K562 (cell line): Measurements from ENCODE around the gene SCG3. TPM values are rescaled to one million over a fixed set of nuclear protein-coding genes. Genes with fewer than 3 reads are reported as not detected.

Experiments used
- ADNP ChIP-seq: fragments of 200-800 bp; sonication (Bioruptor generic); IDR thresholded peaks from 2 replicates; pipeline ENCODE4 v1.6.1; 2016; ENCODE audit warnings: missing genetic modification characterization, missing compliant biosample characterization
- ATF4 ChIP-seq: fragments of 450-650 bp; formaldehyde crosslinking; IDR thresholded peaks from 2 replicates; pipeline ENCODE4 v1.4.0; 2022; ENCODE audit warnings: mild to moderate bottlenecking, moderate library complexity
- BACH1 ChIP-seq: fragments of 200-800 bp; sonication (Bioruptor generic); IDR thresholded peaks from 2 replicates; pipeline ENCODE4 v1.6.1; 2016; ENCODE audit warnings: missing genetic modification characterization, missing compliant biosample characterization
- CHD1 ChIP-seq: fragments of 200-600 bp; sonication (generic); IDR thresholded peaks from one replicate; pipeline ENCODE4 v1.6.1; 2012; ENCODE audit warnings: mild to moderate bottlenecking, moderate library complexity, low read length, inconsistent platforms
- CTCFL ChIP-seq: IDR thresholded peaks from 2 replicates; pipeline ENCODE4 v1.6.1; 2011; ENCODE audit warnings: borderline replicate concordance, low read depth, mild to moderate bottlenecking, moderate library complexity, low read length; ENCODE audit not compliant: insufficient read depth, poor library complexity, severe bottlenecking
- ELF4 ChIP-seq: fragments of 450-650 bp; formaldehyde crosslinking; IDR thresholded peaks from 2 replicates; pipeline ENCODE4 v1.4.0; 2022; ENCODE audit warnings: missing genetic modification characterization
- HNRNPUL1 ChIP-seq: fragments of 200-400 bp; formaldehyde crosslinking; IDR thresholded peaks from 2 replicates; pipeline ENCODE4 v1.6.1; 2017; ENCODE audit warnings: low read length
- KAT7 ChIP-seq: sonication (generic); formaldehyde crosslinking; IDR thresholded peaks from 2 replicates; pipeline ENCODE4 v1.8.0; 2022; ENCODE audit warnings: missing genetic modification reagents, mild to moderate bottlenecking, borderline replicate concordance
- LARP7 ChIP-seq: fragments of 450-650 bp; IDR thresholded peaks from 2 replicates; pipeline ENCODE4 v1.6.1; 2016
- MED1 ChIP-seq: sonication (generic); formaldehyde crosslinking; IDR thresholded peaks from 2 replicates; pipeline ENCODE4 v1.8.1; 2023; ENCODE audit warnings: missing genetic modification reagents, borderline replicate concordance
- MLLT1 ChIP-seq, 2 experiments: fragments of 450-650 bp; IDR thresholded peaks; 2 replicates each; pipeline ENCODE4 v1.6.1; 2016
- PATZ1 ChIP-seq: fragments of 250-450 bp; sonication (Bioruptor Pico); IDR thresholded peaks from 2 replicates; pipeline ENCODE4 v1.5.0; 2020; ENCODE audit warnings: mild to moderate bottlenecking, borderline replicate concordance
- POLR2B ChIP-seq: fragments of 450-650 bp; IDR thresholded peaks from 2 replicates; pipeline ENCODE4 v1.6.1; 2018; ENCODE audit warnings: low read depth; ENCODE audit not compliant: partially characterized antibody
- TAF9B ChIP-seq: fragments of 450-650 bp; IDR thresholded peaks from 2 replicates; pipeline ENCODE4 v1.6.1; 2018; ENCODE audit warnings: mild to moderate bottlenecking; ENCODE audit not compliant: partially characterized antibody
- TCF3 ChIP-seq: sonication (generic); formaldehyde crosslinking; IDR thresholded peaks from 2 replicates; pipeline ENCODE4 v1.4.0; 2020; ENCODE audit warnings: mild to moderate bottlenecking, missing genetic modification reagents
- TEAD2 ChIP-seq: fragments of 450-650 bp; IDR thresholded peaks from 2 replicates; pipeline ENCODE4 v1.6.1; 2016; ENCODE audit warnings: missing genetic modification characterization, control low read depth, missing compliant biosample characterization
- ZBTB33 ChIP-seq: sonication (generic); formaldehyde crosslinking; IDR thresholded peaks from 2 replicates; pipeline ENCODE4 v1.8.1; 2023; ENCODE audit warnings: mild to moderate bottlenecking, missing genetic modification reagents
- ZNF140 ChIP-seq: fragments of 250-450 bp; sonication (Bioruptor Pico); IDR thresholded peaks from 2 replicates; pipeline ENCODE4 v1.8.0; 2021; ENCODE audit warnings: moderate library complexity, mild to moderate bottlenecking, inconsistent platforms
- polyA plus RNA-seq, 8 experiments: library from polyadenylated mRNA; depleted of rRNA in 4 of 8; stranded (reverse) in 5 of 8; unstranded in 3 of 8; fragments of >200 nt; fragmentation: Nextera tagmentation in 2 of 8; fragmentation: Illumina TruSeq in 1 of 8; extraction: Ambion mirVana in 2 of 8; extraction: Trizol in 1 of 8; gene quantifications; 2 replicates each; pipeline versions ENCODE4 v1.2.1 to v1.2.3, GENCODE V29; 2011 to 2014; ENCODE audit warnings: inconsistent platforms in 1 of 8, missing spikeins in 1 of 8
- total RNA-seq, 7 experiments: library from RNA; depleted of rRNA in 6 of 7; stranded (reverse); fragments of >200 nt in 6 of 7; fragmentation: Illumina TruSeq in 2 of 7; extraction: Trizol in 2 of 7; gene quantifications; 2 replicates each; pipeline versions ENCODE4 v1.2.1 to v1.2.3, GENCODE V29; 2011 to 2021; ENCODE audit warnings: low replicate concordance in 1 of 7

SCG3 gene
- total and polyA plus RNA-seq, 9 of the 15 experiments (the other 6 are each of a cell fraction or from before 2014, with no cell fraction given): 13.0 to 43.8 (median 21.0) TPM

- TF ChIP-seq ZBTB33 (CRISPR knock-in tag) (no peak), CTCFL (no peak), ZNF140 (CRISPR knock-in tag) (no peak), POLR2B (no peak), ATF4 (CRISPR knock-in tag) (no peak), TCF3 (peak; percentile 89), HNRNPUL1 (no peak), BACH1 (tag) (no peak), ELF4 (CRISPR knock-in tag) (no peak), PATZ1 (CRISPR knock-in tag) (no peak), KAT7 (CRISPR knock-in tag) (no peak), ADNP (tag) (0 out of 2 replicates have a peak, but pooled peaks have one; percentile 40), CHD1 (no peak), TAF9B (no peak), MED1 (CRISPR knock-in tag) (no peak), LARP7 (no peak), TEAD2 (tag) (no peak), MLLT1 (IDR thresholded peaks at IDR 0.05) (peak in 1 of 2 experiments; percentile 83; a peak in 1 of 4 replicates)
Measured at GRCh38 chr15:51697163-51697562, 15.9 kb downstream of the SCG3 start (continued).
